ENCODE results near the gene TAF11L14.

DNA sequence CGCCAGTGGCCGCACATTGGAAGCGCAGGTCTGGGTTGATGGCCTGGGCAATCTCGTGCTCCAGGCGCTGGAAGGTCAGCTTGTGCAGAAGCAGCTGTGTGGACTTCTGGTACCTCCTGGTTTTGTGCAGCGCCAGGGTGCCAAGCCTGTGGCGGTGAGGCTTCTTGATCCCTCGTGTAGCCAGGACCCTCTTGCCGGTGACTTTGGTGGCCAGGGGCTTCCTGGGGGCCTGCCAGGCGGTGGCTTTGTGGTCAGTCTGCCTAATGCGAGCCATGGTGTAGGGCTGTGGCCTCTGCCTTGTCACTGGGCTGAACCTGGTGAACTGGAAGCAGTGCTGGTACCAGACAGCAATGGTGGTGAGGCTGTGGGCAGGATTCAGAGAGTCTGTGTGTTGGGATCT is 8.6 kb upstream of the TAF11L14 start:
- TF ChIP-seq POLR2A (IDR thresholded peaks at IDR 0.05; ENCODE audit: low read length) = no peak
- no peak for TF ChIP-seq GATA1 (IDR thresholded peaks at IDR 0.05; ENCODE audit: low read depth, low read length)
